HG03108 (cell line): Measurements from ENCODE around the gene KRTAP10-3.
"Not testable (repeated sequence)": the region's sequence is repeated elsewhere in the genome, so short reads cannot be mapped to it uniquely, and the experiment has no call there.

Experiments
- ATAC-seq: cut with Tn5 transposase; IDR thresholded peaks from one replicate; pipeline ENCODE4 v1.9.1; 2021; ENCODE audit warnings: moderate library complexity; ENCODE audit not compliant: unreplicated experiment

The KRTAP10-3 gene

GRCh38 chr21:44590897-44591800 lies 32.6 kb upstream of the KRTAP10-3 start:
- not testable (repeated sequence) for ATAC-seq

DNA sequence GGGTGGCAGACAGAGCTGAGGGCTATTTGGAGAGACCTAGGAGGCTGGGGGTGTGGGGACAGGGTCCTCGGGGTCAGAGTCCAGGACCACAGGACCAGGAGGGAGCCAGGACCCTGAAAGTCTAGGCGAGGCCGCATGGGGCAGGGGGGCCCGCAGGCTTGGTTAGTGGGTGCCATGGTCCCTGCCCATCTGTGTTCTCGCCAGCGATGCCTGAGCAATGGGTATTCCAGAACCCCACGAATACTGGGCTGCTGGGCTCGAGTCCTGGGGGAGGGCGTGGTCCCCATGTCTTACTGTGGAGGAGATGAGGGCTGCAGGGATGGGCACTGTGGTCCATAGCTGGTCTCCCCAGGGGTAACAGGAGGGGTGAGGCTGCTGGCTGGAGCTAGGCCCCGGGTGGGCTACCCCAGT lies 31.7 kb upstream of the KRTAP10-3 start:
- no peak for ATAC-seq

- ATAC-seq: no peak
Observed at GRCh38 chr21:44589586-44590305, 31.2 kb upstream of the KRTAP10-3 start.

GRCh38 chr21:44589094-44589493 lies 30.5 kb upstream of the KRTAP10-3 start:
- no peak for ATAC-seq

GRCh38 chr21:44585892-44586291 lies 27.3 kb upstream of the KRTAP10-3 start:
- no peak for ATAC-seq

DNA sequence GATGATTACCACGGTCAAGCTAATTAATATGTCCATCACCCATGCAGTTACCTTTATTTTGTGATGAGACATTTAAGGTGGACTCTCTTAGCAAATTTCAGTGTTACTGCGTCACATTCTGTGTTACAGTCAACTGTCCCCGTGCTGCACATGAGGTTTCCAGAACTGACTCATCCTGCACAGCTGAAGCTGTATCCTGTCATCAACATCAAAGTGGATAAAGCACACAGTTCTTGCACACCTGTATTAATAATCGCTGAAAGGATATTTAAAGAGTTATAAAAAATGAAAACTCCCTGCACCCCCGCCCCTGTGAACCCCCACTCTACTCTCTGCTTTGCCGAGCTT lies 25.2 kb upstream of the KRTAP10-3 start:
- ATAC-seq: no peak

DNA sequence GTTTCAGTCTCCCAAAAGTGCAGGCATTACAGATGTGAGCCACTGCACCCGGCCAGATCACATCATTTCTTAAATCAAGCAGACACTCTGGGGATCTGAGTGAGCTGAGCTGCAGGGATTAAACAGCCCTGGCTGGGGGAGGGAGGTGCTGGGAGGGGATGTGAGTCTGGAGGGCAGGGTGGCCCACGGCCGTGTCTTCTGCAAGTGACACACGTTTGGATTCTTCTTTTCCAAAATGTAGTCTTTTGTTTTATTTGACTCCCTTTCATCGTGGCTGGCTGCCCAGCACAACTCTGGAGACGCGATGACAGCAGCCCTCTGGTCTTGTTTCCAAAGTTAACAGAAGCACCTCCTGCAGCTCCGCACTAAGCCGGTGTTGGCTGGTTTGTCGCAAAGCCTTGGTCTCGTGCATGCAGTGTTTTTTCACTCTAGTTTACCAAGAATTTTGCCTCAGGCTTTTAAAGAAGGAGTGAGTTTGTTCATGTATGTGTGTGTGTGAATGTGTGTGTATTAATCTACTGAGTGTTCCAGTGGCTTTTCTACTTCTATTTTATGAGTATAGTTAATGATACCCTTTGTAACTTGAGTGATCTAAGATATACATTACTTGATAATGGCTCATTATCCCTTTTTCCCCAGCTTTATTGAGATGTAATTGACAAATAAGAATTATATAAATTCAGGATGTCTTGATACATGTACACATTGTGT lies 24.6 kb upstream of the KRTAP10-3 start:
- no peak for ATAC-seq

DNA sequence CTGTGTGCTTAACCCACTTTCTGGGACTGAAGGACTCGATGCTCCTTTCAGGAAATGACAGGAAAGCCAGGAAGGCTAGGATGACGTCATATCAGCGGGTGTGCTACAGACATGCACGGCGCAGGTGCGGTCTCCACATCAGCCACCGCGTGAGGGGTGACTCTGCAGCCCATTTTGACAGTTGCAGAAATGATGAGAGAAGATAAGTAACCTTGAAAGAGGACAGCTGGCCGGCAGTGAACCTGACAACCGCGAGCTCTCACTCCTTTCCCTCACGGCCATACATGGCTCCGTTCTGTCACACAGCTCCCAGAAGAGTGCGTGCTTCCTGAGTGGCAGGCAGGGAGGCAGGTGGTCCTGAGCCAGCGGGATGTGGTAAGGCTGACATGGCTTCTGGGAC lies 23.5 kb upstream of the KRTAP10-3 start:
- ATAC-seq: no peak

GRCh38 chr21:44581158-44581557 lies 22.6 kb upstream of the KRTAP10-3 start:
- ATAC-seq: no peak

DNA sequence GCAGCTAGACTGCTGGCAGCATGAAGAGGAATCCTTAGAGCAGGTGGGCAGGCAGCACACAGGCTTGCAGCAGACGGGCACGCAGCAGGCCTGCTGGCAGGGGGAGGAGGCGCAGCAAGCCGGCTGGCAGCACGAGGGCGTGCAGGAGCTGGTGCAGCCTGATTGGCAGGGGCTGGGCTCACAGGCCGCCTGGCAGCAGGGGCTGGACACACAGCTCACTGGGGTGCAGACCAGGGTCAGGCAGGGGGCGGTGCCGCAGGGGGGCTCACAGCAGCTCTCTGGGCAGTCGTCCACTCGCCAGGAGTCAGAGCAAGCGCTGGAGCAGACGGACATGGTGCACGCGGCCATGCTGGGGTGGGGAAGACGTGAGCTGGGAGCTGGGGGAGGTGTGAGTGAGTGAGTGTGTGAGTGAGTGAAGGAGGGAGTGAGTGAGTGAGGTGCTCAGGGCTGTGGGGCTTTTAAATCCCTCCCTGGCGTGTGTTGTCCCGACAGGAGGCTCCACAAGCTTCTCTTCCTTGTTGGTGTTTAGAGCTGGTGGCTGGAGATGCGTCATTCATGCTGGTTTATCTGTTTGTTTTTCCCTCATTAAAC lies 21.7 kb upstream of the KRTAP10-3 start, which contains the start of gene KRTAP10-5:
Gene KRTAP10-5 (minus strand): TSS at position 374 of the 591 bp plus-strand sequence. CDS start 26 bp downstream, at position 348.
- not testable (repeated sequence) for ATAC-seq

- no peak for ATAC-seq
Observed at GRCh38 chr21:44579833-44580144, 21.2 kb upstream of the KRTAP10-3 start.

DNA sequence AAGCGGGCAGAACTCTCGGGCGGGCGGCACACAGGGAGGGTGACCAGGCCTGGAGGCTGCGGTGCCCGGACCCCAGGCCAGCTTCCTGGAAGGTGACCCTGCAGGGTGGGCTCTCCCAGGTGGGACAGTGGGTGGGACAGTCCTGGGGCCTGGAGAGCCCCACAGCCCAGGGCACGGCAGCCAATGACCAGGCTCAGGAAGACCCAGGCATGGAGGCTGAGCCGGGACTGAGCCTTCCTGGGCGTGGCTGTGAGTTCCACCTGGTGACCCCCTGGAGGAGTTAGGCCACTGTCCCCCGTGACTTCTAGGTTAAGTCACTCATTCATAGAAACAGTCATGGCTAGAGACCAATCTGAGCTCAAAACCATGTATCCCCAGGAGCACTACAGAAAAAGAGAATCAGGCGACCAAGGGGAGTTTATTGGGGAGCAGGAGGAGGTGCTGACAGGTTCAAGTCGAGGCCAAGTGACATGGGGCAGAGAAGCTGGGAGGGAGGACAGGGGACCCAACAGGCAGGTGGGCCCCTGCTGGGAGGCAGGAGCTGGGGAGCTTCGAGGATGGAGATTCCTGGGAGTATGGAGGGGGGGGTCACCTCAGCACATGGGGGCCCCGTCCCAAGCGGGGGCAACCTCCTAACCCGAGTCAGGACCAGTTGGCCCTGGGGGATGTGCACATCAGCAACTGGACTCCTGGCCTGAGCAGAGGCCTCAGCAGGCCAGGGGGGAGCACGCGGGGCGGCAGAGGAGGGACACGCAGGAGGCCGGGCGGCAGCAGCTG lies 20.6 kb upstream of the KRTAP10-3 start:
- ATAC-seq: no peak

- ATAC-seq: no peak
Observed at GRCh38 chr21:44578371-44579055, 19.9 kb upstream of the KRTAP10-3 start.

- ATAC-seq: no peak
Observed at GRCh38 chr21:44576025-44576420, 17.4 kb upstream of the KRTAP10-3 start.

DNA sequence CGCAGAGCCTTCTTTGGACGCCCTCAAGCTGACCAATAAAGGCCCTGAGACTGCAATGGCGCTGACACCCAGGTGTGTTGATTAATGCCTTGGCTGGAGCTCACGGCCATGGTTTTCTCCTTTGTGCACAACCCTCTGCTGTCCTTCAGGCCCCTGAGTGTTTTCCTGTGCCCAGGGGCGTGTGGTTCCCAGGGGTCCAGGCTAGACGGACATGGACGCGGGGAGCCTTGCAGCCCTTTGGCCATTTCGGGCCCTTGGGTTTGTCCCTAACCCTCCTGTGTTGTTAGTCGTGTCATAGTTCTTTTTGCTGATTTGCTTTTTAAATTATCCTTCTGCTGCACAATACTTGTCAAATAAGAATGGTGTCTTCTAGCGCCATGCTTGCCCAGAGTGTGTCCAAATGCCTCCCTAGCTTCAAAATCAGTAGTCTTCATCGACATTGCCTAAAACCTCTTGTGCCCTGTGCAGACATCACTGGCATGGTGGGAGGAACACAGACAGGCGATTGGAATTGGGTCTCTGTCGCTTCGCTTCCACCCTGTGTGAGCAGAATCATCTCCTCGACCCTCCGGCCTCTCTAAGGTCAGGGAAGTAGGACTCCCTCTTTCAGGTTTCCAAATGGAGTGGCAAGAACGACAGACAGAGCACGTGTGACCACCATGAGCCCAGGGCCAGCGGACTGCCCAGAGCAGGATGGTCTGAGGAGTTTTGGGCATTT lies 16.9 kb upstream of the KRTAP10-3 start:
- no peak for ATAC-seq

DNA sequence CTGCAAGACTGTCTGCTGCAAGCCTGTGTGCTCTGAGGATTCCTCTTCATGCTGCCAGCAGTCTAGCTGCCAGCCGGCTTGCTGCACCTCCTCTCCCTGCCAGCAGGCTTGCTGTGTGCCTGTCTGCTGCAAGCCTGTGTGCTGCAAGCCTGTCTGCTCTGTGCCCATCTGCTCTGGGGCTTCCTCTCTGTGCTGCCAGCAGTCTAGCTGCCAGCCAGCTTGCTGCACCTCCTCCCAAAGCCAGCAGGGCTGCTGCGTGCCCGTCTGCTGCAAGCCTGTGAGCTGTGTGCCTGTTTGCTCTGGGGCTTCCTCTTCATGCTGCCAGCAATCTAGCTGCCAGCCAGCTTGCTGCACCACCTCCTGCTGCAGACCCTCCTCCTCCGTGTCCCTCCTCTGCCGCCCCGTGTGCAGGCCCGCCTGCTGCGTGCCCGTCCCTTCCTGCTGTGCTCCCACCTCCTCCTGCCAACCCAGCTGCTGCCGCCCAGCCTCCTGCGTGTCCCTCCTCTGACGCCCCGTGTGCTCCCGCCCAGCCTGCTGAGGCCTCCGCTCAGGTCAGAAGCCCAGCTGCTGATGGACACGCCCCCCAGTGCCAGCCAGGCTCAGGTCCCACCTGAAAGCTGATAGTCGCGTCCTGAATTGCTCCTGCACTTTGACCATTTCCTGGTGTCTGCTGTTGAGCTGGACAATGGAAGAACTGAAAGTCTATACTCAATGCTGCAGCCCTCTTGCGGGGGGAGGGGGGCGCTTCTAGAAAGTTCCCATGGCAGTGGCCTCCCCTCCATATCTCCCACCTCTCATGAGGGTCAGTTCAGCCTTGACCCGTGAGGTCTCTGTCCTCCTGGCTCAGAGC lies 16.1 kb upstream of the KRTAP10-3 start:
- no peak for ATAC-seq

DNA sequence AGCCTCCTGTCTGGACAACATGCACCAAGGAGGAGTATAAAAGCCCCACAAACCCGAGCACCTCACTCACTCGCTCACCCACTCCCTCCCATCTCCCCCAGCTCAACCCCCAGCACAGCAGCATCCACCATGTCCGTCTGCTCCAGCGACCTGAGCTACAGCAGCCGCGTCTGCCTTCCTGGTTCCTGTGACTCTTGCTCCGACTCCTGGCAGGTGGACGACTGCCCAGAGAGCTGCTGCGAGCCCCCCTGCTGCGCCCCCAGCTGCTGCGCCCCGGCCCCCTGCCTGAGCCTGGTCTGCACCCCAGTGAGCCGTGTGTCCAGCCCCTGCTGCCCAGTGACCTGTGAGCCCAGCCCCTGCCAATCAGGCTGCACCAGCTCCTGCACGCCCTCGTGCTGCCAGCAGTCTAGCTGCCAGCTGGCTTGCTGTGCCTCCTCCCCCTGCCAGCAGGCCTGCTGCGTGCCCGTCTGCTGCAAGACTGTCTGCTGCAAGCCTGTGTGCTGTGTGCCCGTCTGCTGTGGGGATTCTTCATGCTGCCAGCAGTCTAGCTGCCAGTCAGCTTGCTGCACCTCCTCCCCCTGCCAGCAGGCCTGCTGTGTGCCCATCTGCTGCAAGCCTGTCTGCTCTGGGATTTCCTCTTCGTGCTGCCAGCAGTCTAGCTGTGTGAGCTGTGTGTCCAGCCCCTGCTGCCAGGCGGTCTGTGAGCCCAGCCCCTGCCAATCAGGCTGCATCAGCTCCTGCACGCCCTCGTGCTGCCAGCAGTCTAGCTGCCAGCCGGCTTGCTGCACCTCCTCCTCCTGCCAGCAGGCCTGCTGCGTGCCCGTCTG lies 15.2 kb upstream of the KRTAP10-3 start, which contains the start of gene KRTAP10-4:
Gene KRTAP10-4 (plus strand): TSS at position 100 of the 827 bp plus-strand sequence. CDS start 30 bp downstream, at position 130.
- not testable (repeated sequence) for ATAC-seq
